ENCODE data around the gene ASIC3.
"Not testable (repeated sequence)": the region's sequence is repeated elsewhere in the genome, so short reads cannot be mapped to it uniquely, and the experiment has no call there.

The ASIC3 gene

GRCh38 chr7:151032936-151033863, 15.1 kb upstream of the ASIC3 start:
- no peak for DNase-seq (ENCODE audit: low read depth in 2 of 2)

GRCh38 chr7:151033864-151034249, 14.5 kb upstream of the ASIC3 start:
- DNase-seq (ENCODE audit: low read depth in 2 of 2): no peak

- no peak for DNase-seq (ENCODE audit: low read depth in 2 of 2)
These were observed 13.9 kb upstream of the ASIC3 start for GRCh38 chr7:151034312-151035025.

GRCh38 chr7:151035026-151035717, 13.2 kb upstream of the ASIC3 start:
- no peak for DNase-seq (ENCODE audit: low read depth in 2 of 2)

GRCh38 chr7:151035902-151036301, 12.4 kb upstream of the ASIC3 start:
- DNase-seq (ENCODE audit: low read depth in 2 of 2): no peak

- DNase-seq (ENCODE audit: low read depth in 2 of 2): peak; percentile 76 to 78
These were observed 9.1 kb upstream of the ASIC3 start for GRCh38 chr7:151038951-151039849.

GRCh38 chr7:151039850-151040548, 8.3 kb upstream of the ASIC3 start:
- no peak for DNase-seq (ENCODE audit: low read depth in 2 of 2)

GRCh38 chr7:151040616-151041375, 7.5 kb upstream of the ASIC3 start:
- DNase-seq (ENCODE audit: low read depth in 2 of 2): no peak

- DNase-seq (ENCODE audit: low read depth in 2 of 2): not testable (repeated sequence)
These were observed 4.9 kb upstream of the ASIC3 start for GRCh38 chr7:151043449-151043848.

- no peak for DNase-seq (ENCODE audit: low read depth in 2 of 2)
These were observed 4.4 kb upstream of the ASIC3 start for GRCh38 chr7:151043959-151044358.

GRCh38 chr7:151045262-151045661, 3.1 kb upstream of the ASIC3 start:
- DNase-seq (ENCODE audit: low read depth in 2 of 2): no peak

GRCh38 chr7:151045967-151046366, 2.4 kb upstream of the ASIC3 start:
- no peak for DNase-seq (ENCODE audit: low read depth in 2 of 2)

- no peak for DNase-seq (ENCODE audit: low read depth in 2 of 2)
These were observed 1.4 kb upstream of the ASIC3 start for GRCh38 chr7:151046603-151047573.

GRCh38 chr7:151048911-151049463, 656 bp downstream of the ASIC3 start:
- DNase-seq (ENCODE audit: low read depth in 2 of 2): no peak

- DNase-seq (ENCODE audit: low read depth in 2 of 2): peak in 1 of 2 donors; percentile 33
These were observed 2.8 kb downstream of the ASIC3 start for GRCh38 chr7:151051108-151051507.

GRCh38 chr7:151053096-151053495, 4.8 kb downstream of the ASIC3 start:
- no peak for DNase-seq (ENCODE audit: low read depth in 2 of 2)

- DNase-seq (ENCODE audit: low read depth in 2 of 2): no peak
These were observed 5.4 kb downstream of the ASIC3 start for GRCh38 chr7:151053751-151054150.

- DNase-seq (ENCODE audit: low read depth in 2 of 2): no peak
These were observed 7.9 kb downstream of the ASIC3 start for GRCh38 chr7:151056283-151056665.
